ENCODE results near the gene GPT2.

GPT2 gene

GRCh38 chr16:46950009-46950408 lies 65.8 kb downstream of the GPT2 start:
- TF ChIP-seq, protein P1, sequence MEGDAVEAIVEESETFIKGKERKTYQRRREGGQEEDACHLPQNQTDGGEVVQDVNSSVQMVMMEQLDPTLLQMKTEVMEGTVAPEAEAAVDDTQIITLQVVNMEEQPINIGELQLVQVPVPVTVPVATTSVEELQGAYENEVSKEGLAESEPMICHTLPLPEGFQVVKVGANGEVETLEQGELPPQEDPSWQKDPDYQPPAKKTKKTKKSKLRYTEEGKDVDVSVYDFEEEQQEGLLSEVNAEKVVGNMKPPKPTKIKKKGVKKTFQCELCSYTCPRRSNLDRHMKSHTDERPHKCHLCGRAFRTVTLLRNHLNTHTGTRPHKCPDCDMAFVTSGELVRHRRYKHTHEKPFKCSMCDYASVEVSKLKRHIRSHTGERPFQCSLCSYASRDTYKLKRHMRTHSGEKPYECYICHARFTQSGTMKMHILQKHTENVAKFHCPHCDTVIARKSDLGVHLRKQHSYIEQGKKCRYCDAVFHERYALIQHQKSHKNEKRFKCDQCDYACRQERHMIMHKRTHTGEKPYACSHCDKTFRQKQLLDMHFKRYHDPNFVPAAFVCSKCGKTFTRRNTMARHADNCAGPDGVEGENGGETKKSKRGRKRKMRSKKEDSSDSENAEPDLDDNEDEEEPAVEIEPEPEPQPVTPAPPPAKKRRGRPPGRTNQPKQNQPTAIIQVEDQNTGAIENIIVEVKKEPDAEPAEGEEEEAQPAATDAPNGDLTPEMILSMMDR (IDR thresholded peaks at IDR 0.05; ENCODE audit: low read depth, low read length), result no peak
- no peak for DNase-seq

DNA sequence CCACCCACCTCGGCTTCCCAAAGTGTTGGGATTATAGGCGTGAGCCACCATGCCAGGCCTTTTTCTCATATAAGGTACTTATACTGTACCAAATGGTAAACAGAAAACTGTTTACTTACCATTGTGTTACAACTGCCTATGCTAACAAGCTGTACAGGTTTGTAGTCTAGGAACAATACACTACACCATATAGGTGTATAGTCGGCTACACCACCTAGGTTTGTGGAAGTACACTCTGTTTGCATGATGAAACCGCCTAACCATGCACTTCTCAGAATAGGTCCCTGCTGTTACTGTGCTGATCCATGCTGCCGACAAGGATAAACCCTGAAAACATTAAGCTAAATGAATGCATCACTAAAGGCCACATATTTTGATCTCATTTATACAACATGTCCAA lies 70.4 kb downstream of the GPT2 start:
- Histone ChIP-seq H3K36me3 (peaks cover 45% of the 10 kb centered on the region), H3K27me3 (ENCODE audit: insufficient read depth, low read depth, severe bottlenecking) (no peaks in the 10 kb centered on the region), H3K9me3 (ENCODE audit: severe bottlenecking) (no peaks in the 10 kb centered on the region), H3K27ac (no peak overlapping the region), H3K4me3 (ENCODE audit: low read depth, low read length) (no peak overlapping the region)
- TF ChIP-seq, protein P1 (IDR thresholded peaks at IDR 0.05; ENCODE audit: low read depth, low read length), result no peak
- no peak for DNase-seq

More at GRCh38 chr16:46950009-46950408, 65.8 kb downstream of the GPT2 start:
- H3K36me3 ChIP-seq, result peaks cover 9% of the 10 kb centered on the region
- no peaks in the 10 kb centered on the region for H3K9me3 ChIP-seq (ENCODE audit: severe bottlenecking)
- no peaks in the 10 kb centered on the region for H3K27me3 ChIP-seq (ENCODE audit: insufficient read depth, low read depth, severe bottlenecking)
- H3K27ac ChIP-seq, result no peak overlapping the region
- no peak overlapping the region for H3K4me3 ChIP-seq (ENCODE audit: low read depth, low read length)

DNA sequence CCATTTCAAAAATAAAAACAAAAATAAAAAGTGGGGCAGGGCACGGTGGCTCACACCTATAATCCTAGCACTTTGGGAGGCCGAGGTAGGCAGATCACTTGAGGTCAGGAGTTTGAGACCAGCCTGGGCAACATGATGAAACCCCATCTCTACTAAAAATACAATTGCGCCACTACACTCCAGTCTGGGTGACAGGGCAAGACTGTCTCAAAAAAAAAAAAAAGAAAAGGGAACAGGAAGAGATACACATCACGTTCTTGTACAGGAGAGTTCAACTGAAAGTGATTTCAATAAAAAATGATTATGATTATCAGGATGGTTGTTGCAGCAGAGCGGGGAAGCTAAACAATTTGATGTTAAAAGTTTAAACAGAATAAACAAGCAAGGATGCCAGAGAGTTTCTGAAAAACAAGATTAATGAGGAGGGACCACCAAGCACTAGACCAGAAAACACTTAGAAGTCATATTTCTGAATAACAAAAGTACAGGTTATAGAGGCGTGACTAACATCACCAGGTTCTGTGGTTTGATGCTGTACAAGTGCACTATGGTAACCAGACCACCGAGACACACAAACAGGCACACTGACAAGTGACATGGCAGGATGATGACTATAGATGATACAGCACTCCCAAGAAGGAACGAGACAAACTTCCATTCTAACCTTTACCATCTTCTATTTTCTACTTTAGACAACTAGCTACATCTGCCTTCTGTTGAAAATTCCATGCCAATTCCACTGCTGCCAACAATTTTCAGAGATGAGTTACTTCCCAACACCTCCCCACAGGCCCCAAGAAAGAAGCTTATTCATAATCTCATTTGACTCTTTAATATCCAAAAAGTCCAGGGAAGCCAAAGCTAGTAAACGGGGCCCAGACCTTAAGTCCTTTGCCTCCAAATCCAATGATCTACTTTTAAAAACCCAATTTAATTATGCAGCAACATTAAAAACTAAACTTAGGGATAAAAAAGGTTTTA lies 77.5 kb downstream of the GPT2 start:
- Histone ChIP-seq H3K27ac (no peak overlapping the region), H3K27me3 (ENCODE audit: insufficient read depth, low read depth, severe bottlenecking) (no peaks in the 10 kb centered on the region), H3K4me3 (ENCODE audit: low read depth, low read length) (no peak overlapping the region), H3K36me3 (peaks cover 92% of the 10 kb centered on the region), H3K9me3 (ENCODE audit: severe bottlenecking) (no peaks in the 10 kb centered on the region)
- DNase-seq, result no peak
- TF ChIP-seq, protein P1 (IDR thresholded peaks at IDR 0.05; ENCODE audit: low read depth, low read length), result no peak

DNA sequence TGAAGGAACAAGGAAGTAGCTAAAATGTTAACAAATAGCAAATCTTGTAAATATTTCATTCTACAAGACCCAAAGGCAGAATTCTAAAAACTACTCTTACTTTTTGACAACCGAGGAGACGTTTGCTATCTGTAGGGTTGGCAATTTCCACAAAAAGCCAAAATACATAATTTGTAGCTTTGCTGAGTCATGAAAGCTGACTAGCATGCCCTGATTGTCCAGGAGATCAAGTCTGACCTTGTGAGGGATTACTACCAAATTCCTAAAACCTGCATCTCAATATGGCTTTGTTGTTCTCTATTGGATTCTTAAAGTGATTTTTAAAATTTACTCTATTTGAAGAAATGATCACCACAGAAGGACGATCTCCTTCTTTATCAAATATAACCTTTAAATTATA lies 78.5 kb downstream of the GPT2 start:
- TF ChIP-seq, protein P1 (IDR thresholded peaks at IDR 0.05; ENCODE audit: low read depth, low read length), result no peak
- H3K27me3 ChIP-seq (ENCODE audit: insufficient read depth, low read depth, severe bottlenecking), result no peaks in the 10 kb centered on the region
- no peaks in the 10 kb centered on the region for H3K9me3 ChIP-seq (ENCODE audit: severe bottlenecking)
- H3K27ac ChIP-seq, result no peak overlapping the region
- H3K36me3 ChIP-seq, result peaks cover 93% of the 10 kb centered on the region
- no peak overlapping the region for H3K4me3 ChIP-seq (ENCODE audit: low read depth, low read length)
- no peak for DNase-seq

DNA sequence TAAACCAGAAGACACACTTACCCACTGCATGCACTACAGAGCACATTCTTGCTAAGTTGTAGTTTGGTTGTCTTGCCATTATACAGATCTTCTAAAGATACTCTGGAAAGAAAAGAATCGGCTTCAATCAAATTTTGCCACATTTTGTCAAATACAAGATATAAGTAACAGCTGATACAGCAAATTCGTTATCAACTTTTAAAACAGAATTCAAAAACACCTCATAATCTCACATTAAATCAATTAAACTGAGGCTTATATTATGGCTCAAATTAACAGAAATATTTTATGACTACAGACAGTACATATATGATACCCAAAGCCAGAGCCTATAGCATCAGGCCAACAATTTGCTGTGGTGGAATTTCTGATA lies 83.9 kb downstream of the GPT2 start:
- no peak overlapping the region for H3K27ac ChIP-seq
- no peaks in the 10 kb centered on the region for H3K9me3 ChIP-seq (ENCODE audit: severe bottlenecking)
- DNase-seq, result no peak
- no peaks in the 10 kb centered on the region for H3K27me3 ChIP-seq (ENCODE audit: insufficient read depth, low read depth, severe bottlenecking)
- TF ChIP-seq, protein P1 (IDR thresholded peaks at IDR 0.05; ENCODE audit: low read depth, low read length), result no peak
- H3K4me3 ChIP-seq (ENCODE audit: low read depth, low read length), result no peak overlapping the region
- H3K36me3 ChIP-seq, result peaks cover 86% of the 10 kb centered on the region
